HG03565 (cell line): ENCODE results near the gene EPHB1.

Source experiments
- ATAC-seq: cut with Tn5 transposase; IDR thresholded peaks from one replicate; pipeline ENCODE4 v1.9.1; 2021; ENCODE audit warnings: mild to moderate bottlenecking, moderate library complexity; ENCODE audit not compliant: unreplicated experiment

Gene EPHB1

DNA sequence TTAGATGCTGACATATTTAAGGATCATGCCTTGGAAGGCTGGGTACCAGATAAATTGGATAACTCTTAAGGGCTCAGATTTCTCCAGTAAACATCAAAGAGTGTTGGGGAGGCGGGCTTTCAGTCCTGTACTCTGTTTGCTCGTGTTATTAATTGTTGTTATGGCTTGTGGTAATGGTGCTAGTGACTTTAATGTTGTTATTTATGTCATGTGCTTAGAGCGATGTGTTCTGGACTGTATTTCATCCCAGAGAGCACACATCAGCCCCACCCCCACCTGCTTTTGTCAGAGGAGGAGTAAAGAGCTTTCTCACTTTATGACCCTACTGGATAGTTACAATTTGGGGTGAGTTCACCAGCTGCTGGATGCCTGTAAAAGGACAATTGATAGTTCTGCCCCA, 386.3 kb downstream of the EPHB1 start:
- ATAC-seq, result no peak

DNA sequence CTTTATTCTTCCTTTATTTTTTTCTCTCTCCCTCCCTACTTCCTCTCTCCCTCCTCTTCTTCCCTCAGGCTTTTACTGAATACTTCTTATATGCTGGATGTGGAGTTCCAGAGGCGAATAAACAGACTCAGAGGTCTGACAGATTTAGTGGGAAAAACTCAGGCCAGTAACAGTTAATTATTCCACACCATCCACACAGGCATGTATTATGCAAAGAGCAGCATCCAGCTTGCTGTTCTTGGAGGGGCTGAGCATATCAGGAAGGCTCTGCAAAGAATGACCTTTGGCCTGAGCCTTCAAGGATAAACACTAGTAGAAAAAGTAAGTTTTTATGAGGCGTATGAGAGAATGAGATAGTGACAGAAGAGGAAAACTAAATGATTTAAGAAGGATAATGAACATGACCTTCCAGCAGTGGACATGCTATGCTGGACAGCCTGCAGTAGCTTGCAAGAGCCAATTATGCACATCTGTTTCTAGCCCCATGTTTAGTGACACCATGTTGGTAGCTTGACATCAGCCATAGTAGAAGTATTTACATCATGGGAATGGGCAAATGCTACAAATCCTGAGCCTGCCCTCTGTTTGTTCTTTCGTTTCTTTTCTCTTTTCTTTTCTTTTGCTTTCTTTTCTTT, 387.4 kb downstream of the EPHB1 start:
- ATAC-seq, result no peak

DNA sequence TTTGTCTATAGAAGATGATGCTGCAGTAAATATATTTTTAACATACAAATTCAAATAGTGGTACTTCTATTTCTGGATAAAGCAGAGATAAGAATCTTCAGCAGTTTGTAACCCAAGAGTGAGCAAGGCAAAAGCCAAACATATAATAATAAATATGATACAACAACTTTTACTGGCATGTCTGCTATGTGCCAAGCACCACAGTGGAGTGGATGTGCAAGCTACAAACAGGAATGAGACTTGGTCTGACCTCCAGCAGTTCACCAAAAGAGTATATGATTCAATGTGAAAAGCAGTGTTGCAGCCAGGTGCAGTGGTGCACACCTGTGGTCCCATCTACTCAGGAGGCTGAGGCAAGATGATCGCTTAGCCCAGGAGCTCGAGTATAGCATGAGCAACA, 395.6 kb downstream of the EPHB1 start:
- ATAC-seq, result no peak

DNA sequence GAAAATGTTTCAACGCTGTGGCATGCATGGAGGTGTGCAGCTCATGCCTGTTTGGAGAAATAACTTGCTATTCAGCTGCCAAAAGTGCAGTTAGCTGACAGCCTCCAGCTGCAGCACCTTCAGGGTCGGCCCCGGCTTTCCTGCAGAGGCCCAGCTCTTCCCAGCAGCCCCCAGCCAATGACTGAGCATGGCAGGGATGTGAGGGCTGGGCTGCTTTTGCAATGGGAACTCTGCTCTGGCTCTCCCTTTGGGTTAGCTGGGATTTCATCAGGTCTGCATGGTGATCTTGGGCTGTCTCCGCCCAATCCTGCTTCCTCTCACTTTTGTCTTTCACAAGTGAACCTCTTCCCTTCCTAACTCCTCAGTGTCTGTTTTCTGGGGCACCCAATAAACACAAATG, 396.6 kb downstream of the EPHB1 start:
- no peak for ATAC-seq

DNA sequence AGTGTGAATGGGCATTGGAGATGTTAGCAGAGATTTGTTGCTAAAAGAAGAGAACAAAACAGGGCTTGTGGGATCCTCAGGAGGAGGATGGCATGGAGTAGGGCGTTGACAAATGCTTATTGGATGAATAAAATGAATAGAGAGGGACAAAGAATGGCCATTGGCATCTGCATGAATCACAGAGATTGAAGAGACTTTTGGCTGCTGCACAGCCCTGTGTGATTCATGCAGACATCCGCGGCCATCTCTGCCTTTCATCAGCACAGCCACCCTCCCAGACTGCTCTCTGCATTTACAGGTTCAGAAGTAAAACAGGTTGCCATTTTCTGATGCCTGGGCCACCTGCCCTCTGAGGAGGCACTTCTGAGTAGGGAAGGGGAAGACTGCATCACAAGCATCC, 397.9 kb downstream of the EPHB1 start:
- no peak for ATAC-seq

DNA sequence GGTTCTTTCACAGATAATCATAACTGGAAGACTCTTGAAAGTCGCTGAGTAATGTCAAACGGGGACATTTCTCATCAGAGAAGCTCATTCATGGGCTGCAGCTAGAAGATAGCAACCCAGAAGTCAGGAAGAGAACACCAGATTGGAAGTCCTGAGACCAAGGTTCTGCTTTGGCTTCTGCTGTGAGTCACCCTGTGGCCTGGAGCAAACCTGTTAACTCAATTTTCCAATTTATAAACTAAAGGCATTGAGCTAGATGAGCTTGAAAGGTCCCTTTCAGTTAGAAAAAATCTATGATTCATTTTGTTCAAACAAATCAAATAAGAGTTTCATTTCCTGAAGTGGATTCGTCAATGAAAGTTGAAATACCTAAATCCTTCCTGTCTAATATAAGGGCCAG, 402.2 kb downstream of the EPHB1 start:
- peak; percentile 42 for ATAC-seq

DNA sequence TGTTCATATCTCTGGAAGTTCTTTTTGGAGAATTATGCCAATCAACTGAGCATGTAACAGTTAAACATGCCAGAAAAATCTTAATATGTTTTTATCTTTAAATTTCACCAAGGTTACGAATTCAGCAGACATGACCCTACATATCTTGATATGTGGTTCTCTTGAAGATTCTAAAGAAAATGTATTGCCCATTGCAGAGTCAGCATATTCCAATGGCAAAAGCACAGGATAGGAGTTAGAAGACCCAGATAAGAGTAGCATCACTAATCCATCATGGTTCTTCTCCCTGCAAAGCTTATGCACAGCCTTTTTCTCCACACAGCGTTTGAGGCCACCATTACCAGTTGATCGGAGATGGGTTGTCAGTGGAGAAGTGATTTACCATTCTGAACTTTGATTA, 402.8 kb downstream of the EPHB1 start:
- no peak for ATAC-seq

DNA sequence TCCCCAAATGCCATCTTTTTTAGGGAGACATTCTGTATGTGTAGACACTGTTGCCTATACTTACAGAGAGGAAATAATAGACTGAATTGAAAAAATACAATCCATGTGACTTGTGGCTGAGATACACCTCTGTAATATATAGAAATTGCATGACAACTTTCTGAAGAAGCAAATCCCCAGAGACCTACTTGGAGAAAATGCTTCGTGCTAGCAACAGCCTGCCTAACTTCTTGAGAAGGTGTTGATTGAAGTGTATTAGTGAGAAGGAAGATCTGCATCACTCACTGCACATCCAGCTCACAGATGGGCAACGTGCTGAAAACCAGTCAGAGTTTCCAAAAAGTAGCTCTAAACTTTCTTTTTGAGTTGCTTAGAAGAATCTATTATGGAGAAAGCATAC, 404.1 kb downstream of the EPHB1 start:
- no peak for ATAC-seq

DNA sequence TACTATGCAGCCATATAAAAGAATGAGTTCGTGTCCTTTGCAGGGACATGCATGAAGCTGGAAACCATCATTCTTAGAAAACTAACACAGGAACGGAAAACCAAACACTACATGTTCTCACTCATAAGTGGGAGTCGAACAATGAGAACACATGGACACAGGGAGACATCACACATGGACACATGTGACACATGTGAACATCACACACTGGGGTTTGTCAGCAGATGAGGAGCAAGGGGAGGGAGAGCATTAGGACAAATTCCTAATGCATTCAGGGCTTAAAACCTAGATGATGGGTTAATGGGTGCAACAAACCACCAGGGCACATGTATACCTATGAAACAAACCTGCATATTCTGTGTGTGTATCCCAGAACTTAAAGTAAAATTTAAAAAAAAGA, 408.0 kb downstream of the EPHB1 start:
- no peak for ATAC-seq

DNA sequence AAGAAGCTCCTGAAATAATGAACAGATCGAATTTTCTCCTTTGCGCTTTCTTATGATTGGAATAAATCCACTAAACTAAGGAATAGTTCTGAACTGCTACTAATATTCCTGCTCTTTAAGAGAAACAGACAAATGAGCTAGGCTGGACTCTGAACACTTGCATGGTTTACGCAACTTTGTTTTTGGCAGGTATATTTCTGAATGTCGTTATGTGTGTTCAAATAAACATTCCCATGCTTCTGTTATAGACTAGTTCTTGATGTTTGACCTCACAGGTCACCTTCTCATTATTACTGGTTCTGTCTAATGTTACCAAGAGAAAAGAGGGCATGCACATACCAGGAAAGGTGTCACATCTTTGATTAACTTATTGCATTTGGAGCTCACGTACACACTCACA, 418.2 kb downstream of the EPHB1 start:
- ATAC-seq, result no peak

DNA sequence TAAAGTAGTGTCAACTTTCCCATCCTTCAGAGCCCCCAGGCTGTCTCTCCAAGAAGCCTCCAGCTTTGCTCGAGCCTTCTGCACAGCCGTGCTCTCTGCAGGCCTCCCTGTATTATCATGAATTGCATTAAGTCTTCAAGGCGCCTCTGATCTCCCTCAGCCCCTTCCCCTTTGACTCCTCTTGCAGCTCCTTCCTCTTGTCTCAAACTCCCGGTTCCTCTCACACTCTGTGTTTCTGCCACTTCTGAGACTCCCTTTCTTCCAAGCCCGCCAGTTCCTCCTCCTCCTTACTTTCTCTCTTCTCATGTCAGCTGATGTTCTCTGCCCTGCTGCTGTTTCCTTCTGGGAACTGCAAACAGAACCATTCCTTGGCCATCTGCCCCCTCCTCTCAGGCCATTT, 418.8 kb downstream of the EPHB1 start:
- ATAC-seq, result no peak

DNA sequence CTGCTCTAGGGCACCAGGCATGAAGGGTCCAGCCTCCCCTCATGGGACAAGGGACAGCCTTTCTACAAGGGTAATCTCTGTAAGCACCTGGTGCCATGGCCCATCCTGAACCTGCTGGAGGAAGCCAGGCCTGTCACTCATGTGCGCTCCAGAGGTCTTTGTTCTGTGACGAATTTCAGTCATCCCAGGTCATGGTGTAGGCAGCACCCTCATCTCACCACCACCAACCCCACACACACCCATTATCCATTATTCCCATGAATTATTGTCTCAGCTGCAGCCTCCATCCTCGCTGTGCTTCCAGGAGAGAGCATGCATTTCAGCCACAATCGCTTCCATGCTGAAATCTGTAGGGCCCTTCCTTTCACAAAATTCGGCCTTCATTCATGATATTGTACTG, 419.3 kb downstream of the EPHB1 start:
- ATAC-seq, result no peak

DNA sequence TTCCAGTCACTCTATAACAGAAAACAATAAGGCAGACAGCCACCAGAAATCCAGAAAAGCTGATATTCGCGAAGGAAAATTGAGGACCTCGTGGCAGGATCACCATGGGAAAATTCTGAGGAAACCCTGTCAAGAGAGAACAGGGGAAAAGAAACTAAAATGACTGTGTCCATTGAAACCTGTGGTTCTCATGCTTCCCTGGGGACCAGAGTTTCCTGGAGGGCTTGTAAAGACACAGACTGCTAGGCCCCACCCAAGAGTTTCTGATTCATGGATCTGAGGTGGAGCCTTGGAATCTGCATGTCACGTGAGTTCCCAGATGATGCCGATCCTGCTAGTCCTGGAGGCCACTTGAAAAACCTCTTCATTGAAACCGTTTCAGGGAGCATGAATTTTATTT, 420.5 kb downstream of the EPHB1 start:
- no peak for ATAC-seq

DNA sequence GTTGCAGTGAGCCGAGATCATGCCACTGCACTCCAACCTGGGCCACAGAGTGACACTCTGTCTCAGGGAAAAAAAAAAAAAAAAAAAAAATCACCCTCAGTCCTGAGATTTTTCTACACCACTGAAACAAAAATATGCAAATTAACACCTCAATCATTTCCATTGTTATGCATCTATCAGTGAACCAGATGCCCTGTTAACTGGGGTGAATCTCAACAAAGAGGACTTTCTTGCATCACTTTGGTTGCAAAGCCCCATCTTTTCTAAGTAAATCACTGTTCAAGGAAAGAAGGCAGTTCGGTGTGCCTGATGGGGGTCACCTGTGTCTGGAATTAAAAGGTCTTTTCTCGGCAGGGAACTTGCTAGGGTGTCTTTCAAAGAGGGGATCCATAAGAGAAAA, 421.6 kb downstream of the EPHB1 start:
- no peak for ATAC-seq

DNA sequence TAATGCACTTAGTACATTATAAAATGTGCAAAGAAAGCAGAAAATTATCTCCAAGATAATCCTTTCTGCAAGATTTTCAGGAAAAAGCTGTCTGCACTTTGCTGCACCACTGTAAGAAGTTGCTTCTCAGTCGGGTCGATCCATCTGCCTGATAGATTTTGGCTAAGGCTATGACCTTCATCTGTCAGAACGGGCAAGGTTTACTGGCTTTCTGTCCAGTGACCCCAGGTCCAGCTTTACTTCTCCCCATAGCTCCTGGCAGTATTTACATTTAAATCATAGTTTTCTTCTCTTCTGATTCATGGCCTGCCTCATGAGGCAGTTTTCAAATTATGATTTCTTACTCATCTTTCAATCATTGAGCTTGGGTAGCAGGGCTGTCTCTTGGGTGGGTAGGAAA, 422.7 kb downstream of the EPHB1 start:
- ATAC-seq, result no peak

DNA sequence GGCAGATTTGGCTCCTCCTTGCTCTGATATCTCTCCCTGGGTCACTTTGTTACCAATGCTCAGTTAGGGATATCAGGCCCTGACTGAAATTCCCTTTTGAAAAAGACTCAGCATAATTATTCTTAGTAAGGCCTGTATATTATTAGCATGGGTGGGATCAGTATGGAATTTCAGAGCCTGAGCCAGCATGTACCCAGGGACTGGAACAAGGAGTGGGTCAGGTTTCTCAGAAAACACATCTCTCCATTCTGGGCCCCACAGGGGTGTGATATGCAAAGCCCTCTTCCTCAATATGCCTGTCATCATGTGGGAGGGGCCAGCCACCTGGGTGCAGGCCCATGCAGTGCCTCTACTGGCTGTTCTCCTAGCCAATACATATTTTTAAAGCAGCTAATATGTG, 423.2 kb downstream of the EPHB1 start:
- ATAC-seq, result no peak

DNA sequence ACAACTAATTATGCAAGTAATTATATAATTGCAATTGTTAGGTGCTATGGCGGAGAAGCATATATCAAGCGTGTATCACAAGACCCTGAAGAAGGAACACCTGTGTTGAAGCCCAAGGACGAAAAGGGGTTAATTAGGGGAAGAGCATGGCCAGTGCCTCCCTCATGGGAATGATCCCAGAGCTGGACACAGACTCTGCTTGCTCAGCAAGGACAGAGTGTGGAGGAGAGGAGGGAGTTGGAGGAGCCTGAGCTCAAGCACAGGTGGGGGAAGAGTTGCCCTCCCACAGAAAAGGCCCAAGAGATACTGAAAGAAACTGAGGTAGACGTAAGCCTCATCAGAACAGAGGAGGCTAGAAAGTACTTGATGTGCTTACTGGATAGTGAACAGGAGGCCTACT, 423.7 kb downstream of the EPHB1 start:
- ATAC-seq, result no peak

DNA sequence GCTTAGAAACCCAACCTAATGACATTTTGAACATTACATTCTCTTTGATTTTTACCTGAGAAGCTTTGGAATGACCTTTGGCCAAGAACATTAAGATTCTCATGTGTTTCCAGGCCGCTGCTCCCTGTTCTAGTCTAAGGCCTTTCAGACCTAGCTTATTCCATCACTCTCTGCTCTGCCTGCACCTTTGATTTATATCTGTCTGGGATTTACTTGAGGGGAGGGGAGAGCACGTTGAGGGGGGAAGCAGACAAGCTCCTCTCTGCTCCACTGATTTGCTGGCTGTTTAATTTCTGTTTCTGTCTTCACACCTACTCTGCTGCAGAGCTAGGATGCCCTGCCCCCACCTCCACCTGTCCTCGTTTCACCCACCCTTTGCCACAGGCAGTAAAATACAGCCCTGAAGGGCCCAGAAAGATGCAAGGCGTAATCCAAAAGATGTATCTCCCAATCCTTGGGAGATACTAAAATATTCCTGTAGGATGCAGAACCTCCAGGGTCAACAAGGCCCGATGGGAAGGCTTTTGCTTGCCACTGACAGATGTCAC, 429.8 kb downstream of the EPHB1 start:
- no peak for ATAC-seq

DNA sequence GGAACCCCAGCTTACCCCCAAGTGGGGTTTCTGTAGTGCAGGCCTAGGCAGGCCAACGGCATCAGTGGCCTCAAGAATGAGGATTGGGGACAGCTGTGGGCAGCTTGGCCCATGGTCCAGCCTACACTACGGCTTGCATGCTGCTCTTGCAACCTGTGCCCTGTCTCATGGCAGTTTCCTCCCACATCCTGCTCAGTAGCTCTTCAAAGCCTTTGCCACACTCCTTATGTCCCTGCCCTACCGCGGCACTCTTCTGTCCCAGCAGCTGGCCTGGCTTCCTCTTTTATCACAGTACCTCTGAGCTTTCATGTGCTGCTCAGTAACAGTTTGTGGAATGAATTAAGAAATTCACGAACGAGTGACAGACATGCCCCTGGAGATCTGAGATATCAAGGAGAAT, 431.0 kb downstream of the EPHB1 start:
- ATAC-seq, result peak; percentile 44

DNA sequence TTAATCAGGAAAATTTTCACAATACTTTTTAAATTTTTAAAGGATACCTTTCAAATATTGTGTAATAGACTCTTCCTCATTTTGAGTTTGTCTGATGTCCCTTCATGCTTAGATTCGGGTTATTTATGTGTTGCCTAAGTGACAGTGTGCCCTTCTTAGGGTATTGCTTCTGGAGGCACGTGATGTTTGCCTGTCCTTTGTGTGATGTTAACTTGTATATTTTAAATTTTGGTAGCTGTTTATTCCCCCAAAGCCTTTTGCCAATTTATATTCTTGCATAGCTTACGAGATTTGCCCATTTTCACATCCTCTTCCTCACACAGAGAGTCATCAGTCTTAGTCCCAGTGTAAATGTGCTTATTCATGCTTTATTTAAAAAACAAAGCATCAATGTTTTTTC, 433.1 kb downstream of the EPHB1 start:
- ATAC-seq, result no peak

DNA sequence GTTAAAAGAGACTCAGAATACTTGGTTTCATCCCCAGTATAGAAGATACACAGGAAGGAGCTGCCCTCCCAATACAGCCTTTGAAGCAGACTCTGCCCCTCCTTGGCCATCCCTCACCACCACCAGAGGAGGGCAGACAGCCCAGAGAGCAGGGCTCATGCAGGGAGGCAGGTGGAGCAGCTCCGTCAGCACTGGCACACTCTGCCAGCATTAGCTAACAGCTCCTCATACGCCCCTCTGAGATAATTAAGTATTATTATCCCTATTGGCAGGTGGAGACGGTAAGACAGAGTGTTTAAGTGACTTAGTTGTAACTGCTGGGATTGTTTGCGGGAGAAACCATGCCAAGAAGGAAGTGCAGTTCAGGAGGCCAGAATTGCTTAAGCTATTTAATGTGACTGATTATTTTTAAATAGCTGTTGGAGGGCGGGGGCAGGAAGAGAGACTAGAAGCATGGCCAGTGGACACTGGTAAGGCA, 434.0 kb downstream of the EPHB1 start:
- no peak for ATAC-seq

DNA sequence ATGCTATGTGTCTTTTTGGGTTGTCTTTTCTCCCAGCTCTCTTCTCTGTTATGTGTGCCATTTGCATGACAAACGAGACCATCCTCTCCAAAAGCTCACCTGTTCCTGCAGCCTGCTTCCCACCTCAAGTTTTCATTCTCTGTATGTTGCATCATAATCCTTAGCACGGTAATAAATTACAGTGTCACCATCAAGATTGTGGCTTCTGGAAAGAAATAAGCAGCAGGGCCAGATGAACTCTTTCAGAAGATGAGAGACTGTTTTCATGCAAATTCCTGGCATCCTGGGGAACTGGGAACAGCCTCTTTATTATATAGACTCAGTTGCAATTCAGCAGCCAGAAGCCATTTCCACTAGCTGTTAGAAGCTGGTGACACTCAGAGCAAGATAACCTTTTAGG, 436.7 kb downstream of the EPHB1 start:
- no peak for ATAC-seq

DNA sequence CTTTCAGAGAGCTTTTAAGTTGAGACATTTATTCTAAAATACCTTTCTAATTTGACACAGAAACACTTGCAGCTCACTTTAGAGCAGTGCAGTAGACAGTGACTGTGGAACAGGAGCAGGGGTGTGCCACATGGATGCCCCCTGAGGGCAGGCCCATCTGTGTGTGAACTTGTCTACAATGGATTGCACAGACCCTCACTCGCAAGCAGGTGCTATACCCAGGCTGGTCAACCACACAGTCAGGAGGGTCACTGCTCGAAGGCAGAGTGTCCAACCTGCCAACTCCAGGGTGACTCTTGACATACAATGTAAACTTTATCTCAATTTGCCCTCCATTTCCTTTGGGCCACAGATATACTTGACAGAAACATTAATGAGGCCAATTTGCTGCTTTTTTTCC, 437.2 kb downstream of the EPHB1 start:
- ATAC-seq, result no peak
